ELR (cell line): ENCODE data around the gene TIA1.
"Not testable (repeated sequence)": the region's sequence is repeated elsewhere in the genome, so short reads cannot be mapped to it uniquely, and the experiment has no call there.

Source experiments
- DNase-seq: peaks from one replicate; pipeline ENCODE4 v3.0.0-alpha.2; 2015; ENCODE audit warnings: low read depth

TIA1 gene

GRCh38 chr2:70248181-70248847 is at the start of gene TIA1:
Gene TIA1, minus strand, starts transcription at chr2:70248628. Its CDS starts 198 bp downstream, at chr2:70248430.
- DNase-seq: peak; percentile 99

GRCh38 chr2:70297828-70298227 is 49.4 kb upstream of the TIA1 start:
- not testable (repeated sequence) for DNase-seq

GRCh38 chr2:70283500-70284191 is 35.2 kb upstream of the TIA1 start:
- DNase-seq: no peak

- no peak for DNase-seq
Measured at GRCh38 chr2:70282439-70282838, 34.0 kb upstream of the TIA1 start.

- DNase-seq: no peak
Measured at GRCh38 chr2:70280242-70280798, 31.9 kb upstream of the TIA1 start.

GRCh38 chr2:70270323-70270722 is 21.9 kb upstream of the TIA1 start:
- DNase-seq: no peak

GRCh38 chr2:70269422-70270302 is 21.2 kb upstream of the TIA1 start:
- not testable (repeated sequence) for DNase-seq

- DNase-seq: not testable (repeated sequence)
Measured at GRCh38 chr2:70266925-70267324, 18.5 kb upstream of the TIA1 start.

- DNase-seq: no peak
Measured at GRCh38 chr2:70261501-70261900, 13.1 kb upstream of the TIA1 start.

GRCh38 chr2:70258532-70258875 is 10.1 kb upstream of the TIA1 start:
- peak; percentile 37 for DNase-seq

- no peak for DNase-seq
Measured at GRCh38 chr2:70255637-70256314, 7.3 kb upstream of the TIA1 start.

- no peak for DNase-seq
Measured at GRCh38 chr2:70250434-70250833, 2.0 kb upstream of the TIA1 start.

- peak; percentile 52 for DNase-seq
Measured at GRCh38 chr2:70247364-70248180, 856 bp downstream of the TIA1 start.

- no peak for DNase-seq
Measured at GRCh38 chr2:70243806-70244584, 4.4 kb downstream of the TIA1 start.

GRCh38 chr2:70242552-70242951 is 5.9 kb downstream of the TIA1 start:
- DNase-seq: no peak

GRCh38 chr2:70241340-70241739 is 7.1 kb downstream of the TIA1 start:
- peak; percentile 59 for DNase-seq

GRCh38 chr2:70240599-70240998 is 7.8 kb downstream of the TIA1 start:
- no peak for DNase-seq

GRCh38 chr2:70233926-70234325 is 14.5 kb downstream of the TIA1 start:
- DNase-seq: no peak

GRCh38 chr2:70226781-70227180 is 21.6 kb downstream of the TIA1 start:
- DNase-seq: no peak

GRCh38 chr2:70223305-70223704 is 25.1 kb downstream of the TIA1 start:
- peak; percentile 26 for DNase-seq
